Thyroid gland (tissue), 4 donors: ENCODE results near the gene NNAT. TPM values are rescaled to one million over a fixed set of nuclear protein-coding genes. Genes with fewer than 3 reads are reported as not detected.
"Not testable (repeated sequence)": the region's sequence is repeated elsewhere in the genome, so short reads cannot be mapped to it uniquely, and the experiment has no call there.

ENCODE experiments used
- DNase-seq, 2 donors: peaks; one replicate each; pipeline ENCODE4 v3.0.0-alpha.2; 2019
- H3K27ac ChIP-seq, 3 donors: fragments of 200-600 bp; sonication (generic); 1 replicate in 2 of 3; 2 replicates in 1 of 3; pipeline ENCODE4 v1.5.1; 2016 to 2019; ENCODE audit warnings: mild to moderate bottlenecking in 1 of 3, moderate library complexity in 1 of 3
- H3K27me3 ChIP-seq: fragments of 200-600 bp; sonication (generic); one replicate; pipeline ENCODE4 v1.5.1; 2019
- H3K36me3 ChIP-seq, 2 donors: fragments of 200-600 bp; sonication (generic); one replicate each; pipeline ENCODE4 v1.5.1; 2016 to 2019
- H3K4me1 ChIP-seq, 2 donors: fragments of 200-600 bp; sonication (generic); one replicate each; pipeline ENCODE4 v1.5.1; 2017 to 2019
- H3K4me3 ChIP-seq, 3 donors: fragments of 200-600 bp; sonication (generic); replicated peaks in 1 of 3; 1 replicate in 2 of 3; 2 replicates in 1 of 3; pipeline ENCODE4 v1.5.1; 2016; ENCODE audit warnings: mild to moderate bottlenecking in 1 of 3
- H3K9me3 ChIP-seq: fragments of 200-600 bp; sonication (generic); one replicate; pipeline ENCODE4 v1.5.1; 2017
- CTCF ChIP-seq, 6 experiments: fragments of 200-600 bp in 3 of 6; fragments of 450-650 bp in 3 of 6; sonication (generic) in 3 of 6; IDR thresholded peaks; one replicate each; pipeline ENCODE4 v1.5.1; 2016 to 2019; ENCODE audit warnings: antibody characterized with exemption in 6 of 6, mild to moderate bottlenecking in 2 of 6, inconsistent platforms in 1 of 6, moderate library complexity in 1 of 6
- POLR2A ChIP-seq, 2 donors: fragments of 450-650 bp; IDR thresholded peaks; one replicate each; pipeline ENCODE4 v1.6.1; 2017; ENCODE audit warnings: antibody characterized with exemption in 2 of 2, mild to moderate bottlenecking in 2 of 2, moderate library complexity in 1 of 2
- WGBS, 2 donors: methylation state at CpG; one replicate each; pipeline ENCODE4 v1.1.5; 2017; 5-methylcytosine and 5-hydroxymethylcytosine counted together
- intact Hi-C: fragments of 100-400 bp; cut with DNase I; formaldehyde crosslinking; loops from one replicate; pipeline ENCODE4 v1.15.1; 2023
- total RNA-seq, 4 donors: library from RNA; depleted of rRNA; stranded (reverse); fragments of >200 nt; gene quantifications; one replicate each; pipeline ENCODE4 v1.2.3, GENCODE V29; 2016

NNAT gene
- total RNA-seq, 4 donors from 2014 or later, result 0.45 to 4.9 (median 1.6) TPM

DNA sequence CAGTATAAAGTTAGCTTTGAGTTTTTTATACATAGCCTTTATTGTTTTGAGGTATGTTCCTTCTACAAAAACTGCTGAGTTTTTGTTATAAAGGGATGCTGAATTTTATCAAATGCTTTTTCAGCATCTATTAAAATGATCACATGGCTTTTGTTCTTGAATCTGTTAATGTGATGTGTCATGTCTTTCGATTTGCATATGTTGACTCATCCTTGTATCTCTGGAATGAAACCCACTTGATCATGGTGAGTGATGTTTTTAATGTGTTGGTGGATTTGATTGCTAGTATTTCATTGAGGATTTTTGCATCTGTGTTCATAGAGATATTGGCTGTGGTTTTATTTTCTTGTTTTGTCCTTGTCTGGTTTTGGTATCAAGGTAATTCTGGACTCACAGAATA lies 31.4 kb downstream of the NNAT start:
- Histone ChIP-seq H3K36me3 (no peaks in the 10 kb centered on the region), H3K27me3 (no peaks in the 10 kb centered on the region), H3K9me3 (no peaks in the 10 kb centered on the region), H3K4me3 (no peak overlapping the region), H3K27ac (no peak overlapping the region), H3K4me1 (no peaks in the 10 kb centered on the region)
- no peak for TF ChIP-seq POLR2A (IDR thresholded peaks at IDR 0.05)
- no peak for TF ChIP-seq CTCF (IDR thresholded peaks at IDR 0.05)
- intact Hi-C loops, result no loop called here
- no peak for DNase-seq
- WGBS, 2 donors, result 65 to 70% methylated on average over 1 of the region's 1 CpG

DNA sequence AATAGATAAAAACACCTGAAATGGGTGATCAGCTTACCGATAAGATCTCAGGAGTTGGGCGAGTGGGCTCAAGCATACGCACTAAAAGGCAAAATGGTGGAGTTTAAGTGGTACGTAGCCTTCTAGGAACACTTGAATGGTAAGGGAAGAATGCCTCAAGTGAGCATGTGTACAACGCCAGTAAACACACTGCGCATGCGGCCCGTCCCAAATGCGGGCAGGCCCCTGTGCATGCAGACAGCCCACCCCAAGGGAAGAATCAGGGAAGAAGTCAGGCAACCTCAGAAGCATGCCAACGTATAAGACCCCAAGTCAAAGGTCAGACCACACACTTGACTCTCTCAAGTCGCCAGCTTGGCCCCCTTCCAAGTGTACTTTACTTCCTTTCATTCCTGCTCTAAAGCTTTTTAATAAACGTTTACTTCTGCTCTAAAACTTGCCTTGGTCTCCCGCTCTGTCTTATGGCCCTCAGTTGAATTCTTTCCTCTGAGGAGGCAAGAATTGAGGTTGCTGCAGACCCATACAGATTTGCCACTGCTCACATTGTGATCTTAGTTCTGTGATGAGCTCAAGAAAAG lies 33.8 kb downstream of the NNAT start:
- H3K36me3 ChIP-seq, H3K4me3 ChIP-seq, DNase-seq, intact Hi-C loops, H3K4me1 ChIP-seq, H3K9me3 ChIP-seq, H3K27ac ChIP-seq, H3K27me3 ChIP-seq: not testable (repeated sequence)
- WGBS, 2 donors, result 25 to 29% methylated on average over 13 of the region's 13 CpGs

DNA sequence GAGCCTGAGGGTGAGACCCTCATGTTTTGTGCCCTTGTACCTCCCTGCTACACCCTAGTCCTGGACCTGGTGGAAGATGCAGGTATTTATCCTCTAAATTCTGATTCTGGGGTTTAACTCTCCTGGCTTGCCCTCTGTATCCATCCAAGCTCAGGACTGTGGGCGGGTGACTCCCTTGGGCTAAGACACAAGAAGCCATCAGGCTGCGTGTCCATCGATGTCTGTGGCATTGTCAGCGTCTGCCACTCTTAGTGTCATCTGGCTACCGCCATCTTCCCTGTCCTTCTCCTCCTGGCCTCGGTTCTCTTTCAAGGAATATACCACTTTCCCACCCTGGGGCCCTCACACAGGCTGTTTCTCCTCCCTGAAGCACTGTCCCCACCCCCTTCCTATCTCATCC lies 35.5 kb downstream of the NNAT start:
- 88% methylated on average over 6 of the region's 6 CpGs for WGBS, 2 donors
- Histone ChIP-seq H3K4me1 (no peaks in the 10 kb centered on the region), H3K36me3 (no peaks in the 10 kb centered on the region), H3K27me3 (no peaks in the 10 kb centered on the region), H3K9me3 (no peaks in the 10 kb centered on the region), H3K27ac (no peak overlapping the region), H3K4me3 (no peak overlapping the region)
- intact Hi-C loops, result no loop called here
- TF ChIP-seq POLR2A (IDR thresholded peaks at IDR 0.05) (no peak), CTCF (IDR thresholded peaks at IDR 0.05) (no peak)
- DNase-seq, result no peak

DNA sequence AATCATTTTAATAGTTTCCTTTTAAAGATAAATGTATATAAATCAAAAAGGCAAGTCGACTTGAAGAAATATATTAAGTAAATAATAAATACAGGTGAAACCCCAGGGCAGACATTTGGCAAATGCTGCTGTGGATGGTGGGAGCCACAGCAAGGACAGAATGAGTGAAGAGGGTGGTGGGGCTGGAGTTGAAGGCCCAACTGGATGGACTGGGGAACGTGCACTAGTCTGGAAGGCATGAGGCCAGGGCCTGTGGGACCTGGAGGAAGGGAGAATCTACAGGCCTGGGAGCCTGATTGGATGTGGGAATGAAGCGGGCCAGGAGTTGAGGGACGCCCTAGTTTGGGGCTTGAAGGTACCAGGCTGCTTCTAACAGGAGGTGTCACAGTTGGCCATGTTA lies 37.3 kb downstream of the NNAT start:
- H3K36me3 ChIP-seq, result no peaks in the 10 kb centered on the region
- H3K9me3 ChIP-seq, result no peaks in the 10 kb centered on the region
- no peak for TF ChIP-seq POLR2A (IDR thresholded peaks at IDR 0.05)
- TF ChIP-seq CTCF (IDR thresholded peaks at IDR 0.05), result no peak
- H3K27me3 ChIP-seq, result no peaks in the 10 kb centered on the region
- 84 to 92% methylated on average over 4 of the region's 4 CpGs for WGBS, 2 donors
- H3K4me1 ChIP-seq, result no peaks in the 10 kb centered on the region
- no peak overlapping the region for H3K27ac ChIP-seq
- no peak for DNase-seq
- no peak overlapping the region for H3K4me3 ChIP-seq
- intact Hi-C loops, result no loop called here

- Histone ChIP-seq H3K27ac (no peak overlapping the region), H3K27me3 (no peaks in the 10 kb centered on the region), H3K36me3 (no peaks in the 10 kb centered on the region), H3K4me1 (no peaks in the 10 kb centered on the region), H3K4me3 (no peak overlapping the region), H3K9me3 (no peaks in the 10 kb centered on the region)
- TF ChIP-seq CTCF (IDR thresholded peaks at IDR 0.05) (no peak), POLR2A (IDR thresholded peaks at IDR 0.05) (no peak)
- WGBS, 2 donors, result 89 to 93% methylated on average over 3 to 4 of the region's 4 CpGs
- intact Hi-C loops, result no loop called here
- DNase-seq, result no peak
Observed at GRCh38 chr20:37558779-37559178, 37.7 kb downstream of the NNAT start.
